Right lobe of liver (tissue), 6 donors: Measurements from ENCODE around the gene ZFHX2. TPM values are rescaled to one million over a fixed set of nuclear protein-coding genes. Genes with fewer than 3 reads are reported as not detected.

Experiments used
- ATAC-seq, 4 donors: fragments of 200-7000 bp; cut with Tn5 transposase; one replicate each; pipeline ENCODE4 v1.9.1; 2020; ENCODE audit warnings: mild to moderate bottlenecking in 4 of 4, moderate library complexity in 4 of 4
- DNase-seq, 3 donors: peaks; one replicate each; pipeline ENCODE4 v3.0.0-alpha.2; 2020
- H3K27ac ChIP-seq, 3 donors: fragments of 200-600 bp; one replicate each; pipeline ENCODE4 v1.8.0; 2022
- H3K27me3 ChIP-seq, 2 donors: fragments of 200-600 bp; one replicate each; pipeline ENCODE4 v1.8.0; 2022
- H3K36me3 ChIP-seq, 4 donors: fragments of 200-600 bp; sonication (generic) in 1 of 4; one replicate each; pipeline versions ENCODE4 v1.5.1 to v1.8.0; 2017 to 2022; ENCODE audit warnings: control low read depth in 1 of 4
- H3K4me1 ChIP-seq, 4 donors: fragments of 200-600 bp; sonication (generic) in 1 of 4; one replicate each; pipeline versions ENCODE4 v1.5.1 to v1.8.0; 2017 to 2022; ENCODE audit warnings: control low read depth in 1 of 4
- H3K4me3 ChIP-seq, 3 donors: fragments of 200-600 bp; one replicate each; pipeline ENCODE4 v1.8.0; 2022
- H3K9me3 ChIP-seq, 4 donors: fragments of 200-600 bp; sonication (generic) in 1 of 4; one replicate each; pipeline versions ENCODE4 v1.5.1 to v1.8.0; 2017 to 2022; ENCODE audit warnings: control low read depth in 1 of 4
- CTCF ChIP-seq, 4 donors: fragments of 200-600 bp in 3 of 4; fragments of 450-650 bp in 1 of 4; IDR thresholded peaks; one replicate each; pipeline versions ENCODE4 v1.5.1 to v1.8.0; 2016 to 2022; ENCODE audit warnings: antibody characterized with exemption in 4 of 4, mild to moderate bottlenecking in 2 of 4
- POLR2A ChIP-seq: fragments of 450-650 bp; IDR thresholded peaks from one replicate; pipeline ENCODE4 v1.6.1; 2017; ENCODE audit warnings: antibody characterized with exemption, mild to moderate bottlenecking
- WGBS: methylation state at CpG from one replicate; pipeline ENCODE4 v1.1.6; 2018; ENCODE audit warnings: low coverage, low lambda C conversion rate; ENCODE audit not compliant: insufficient coverage; ENCODE audit errors: missing lambda C conversion rate; 5-methylcytosine and 5-hydroxymethylcytosine counted together
- intact Hi-C, 2 donors: fragments of 100-400 bp; cut with DNase I; formaldehyde crosslinking; loops; one replicate each; pipeline versions ENCODE4 v1.11.2 to v1.14.1; 2022
- total RNA-seq, 6 experiments: library from RNA; depleted of rRNA in 2 of 6; stranded (reverse); fragments of >200 nt in 2 of 6; fragmentation: NEBNext Ultra II Directional in 3 of 6; extraction: Animal tissue kit (Norgen Biotek cat#: 25700) in 3 of 6; gene quantifications; one replicate each; pipeline versions ENCODE4 v1.1.0 to v1.2.4, GENCODE V29; 2016 to 2023
- donor health status: DM: no; HTN: yes; CAD: no.
- donor health status: DM: no; HTN: no; CAD: no.
- donor health status: DM: no; HTN: no; CAD: no.
- donor health status: DM: no; HTN: yes; CAD: no.
- donor health status: DM: no; HTN: yes; CAD: no.

Gene ZFHX2
- total RNA-seq, 6 experiments from 2014 or later = 0.33 to 0.83 (median 0.47) TPM

DNA sequence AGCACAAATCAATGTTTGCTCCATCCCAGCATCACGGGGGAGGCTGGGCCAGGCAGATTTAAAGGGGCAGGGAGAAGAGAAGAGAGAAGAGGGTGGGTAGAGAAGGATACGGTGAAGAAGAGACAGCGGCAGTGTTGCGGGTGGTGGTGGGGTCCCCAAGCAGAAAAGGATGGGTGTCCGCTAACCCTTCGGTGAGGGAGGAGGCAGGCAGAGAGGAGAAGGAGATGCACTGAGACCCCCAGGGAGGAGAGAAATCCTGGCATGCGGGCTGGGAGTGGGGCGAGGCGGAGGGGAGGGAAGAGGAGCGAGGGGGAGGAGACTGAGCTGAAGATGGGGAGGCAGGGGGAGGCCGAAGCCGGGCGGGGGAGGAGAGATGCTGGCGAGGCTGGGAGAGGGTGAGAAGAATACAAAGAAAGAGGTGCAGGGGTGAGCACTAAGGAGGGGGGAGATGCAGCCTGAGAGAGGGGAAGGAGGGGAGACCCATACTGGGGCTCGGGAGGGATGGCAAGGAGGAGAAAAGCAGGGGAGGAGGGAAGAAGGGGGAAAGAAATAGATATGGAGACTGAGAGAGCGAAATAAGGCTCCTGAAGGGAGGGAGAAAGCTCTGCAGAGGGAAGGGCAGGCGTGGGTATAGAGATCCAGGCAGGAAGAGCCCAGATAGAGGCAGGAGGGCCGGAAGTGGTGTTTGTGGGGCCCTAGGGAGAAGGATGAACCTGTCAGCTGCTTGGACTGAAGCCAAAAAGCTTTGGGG lies 27.2 kb upstream of the ZFHX2 start, which contains the start of gene JPH4:
TSS of gene JPH4 (minus strand) at position 231 of the 751 bp plus-strand sequence. CDS start 1,337 bp downstream, outside the sequence.
- H3K36me3 ChIP-seq = no peaks in the 10 kb centered on the region
- H3K4me3 ChIP-seq = no peak within 1 kb of the TSS
- H3K4me1 ChIP-seq = peaks cover 0 to 4% (median 0%) of the 10 kb centered on the region in 4 donors
- intact Hi-C loops = no loop called here
- DNase-seq (no peak), ATAC-seq (no peak)
- H3K9me3 ChIP-seq = no peaks in the 10 kb centered on the region
- TF ChIP-seq POLR2A (no peak), CTCF (IDR thresholded peaks at IDR 0.05) (no peak)
- no peak within 1 kb of the TSS for H3K27ac ChIP-seq
- 13% methylated on average over 18 of the region's 18 CpGs for WGBS
- H3K27me3 ChIP-seq = peaks cover 0 to 19% of the 10 kb centered on the region in 2 donors

- WGBS = 3% methylated on average over 21 of the region's 24 CpGs
- Histone ChIP-seq H3K4me3 (no peak overlapping the region), H3K36me3 (no peaks in the 10 kb centered on the region), H3K4me1 (peaks cover 0 to 4% (median 0%) of the 10 kb centered on the region in 4 donors), H3K9me3 (no peaks in the 10 kb centered on the region), H3K27ac (no peak overlapping the region), H3K27me3 (peaks cover 0 to 19% of the 10 kb centered on the region in 2 donors)
- DNase-seq (no peak), ATAC-seq (no peak)
- no peak for TF ChIP-seq POLR2A
- TF ChIP-seq CTCF (IDR thresholded peaks at IDR 0.05) = no peak
- intact Hi-C loops = no loop called here
Measured at GRCh38 chr14:23577710-23578392, 26.3 kb upstream of the ZFHX2 start.

DNA sequence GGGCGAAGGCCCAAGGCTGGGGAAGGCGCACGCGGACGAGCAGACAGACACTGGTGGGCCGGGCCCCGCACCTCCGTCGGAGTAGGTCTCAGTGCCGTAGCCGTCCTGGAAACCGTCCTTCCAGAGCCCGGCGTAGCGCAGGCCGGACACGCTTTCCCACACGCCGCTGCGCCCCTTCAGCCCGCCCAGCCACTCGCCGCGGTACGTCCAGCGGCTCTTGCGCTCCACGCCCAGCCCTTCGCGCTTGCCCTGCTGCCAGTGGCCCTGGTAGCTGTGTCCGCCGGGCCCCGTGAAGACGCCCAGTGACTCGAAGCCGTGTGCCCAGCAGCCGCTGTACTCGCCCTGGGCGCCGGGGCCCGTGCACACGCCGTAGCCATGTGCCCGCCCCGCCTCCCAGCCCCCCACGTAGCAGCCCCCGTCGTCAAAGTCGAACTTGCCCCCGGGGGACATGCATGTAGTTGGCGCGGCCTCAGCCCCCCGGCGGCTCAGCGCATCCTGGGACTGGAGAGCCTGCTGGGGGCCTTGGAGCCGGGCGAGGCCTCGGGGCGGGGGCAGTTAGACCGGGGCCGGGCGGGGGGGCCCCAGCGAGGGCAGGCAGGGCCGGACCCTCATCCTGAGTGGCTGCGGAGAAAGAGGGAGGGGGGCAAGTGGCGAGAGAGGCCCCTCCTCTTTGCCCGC lies 25.6 kb upstream of the ZFHX2 start:
- DNase-seq (no peak), ATAC-seq (peak; percentile 18 to 61 (median 36))
- no peaks in the 10 kb centered on the region for H3K9me3 ChIP-seq
- peaks cover 0 to 4% (median 0%) of the 10 kb centered on the region in 4 donors for H3K4me1 ChIP-seq
- whole genome bisulfite sequencing = 5% methylated on average over 4 of the region's 67 CpGs
- TF ChIP-seq CTCF (IDR thresholded peaks at IDR 0.05) (no peak), POLR2A (no peak)
- intact Hi-C loops = no loop called here
- H3K27ac ChIP-seq = no peak overlapping the region
- H3K27me3 ChIP-seq = peaks cover 0 to 19% of the 10 kb centered on the region in 2 donors
- H3K36me3 ChIP-seq = no peaks in the 10 kb centered on the region
- H3K4me3 ChIP-seq = no peak overlapping the region

DNA sequence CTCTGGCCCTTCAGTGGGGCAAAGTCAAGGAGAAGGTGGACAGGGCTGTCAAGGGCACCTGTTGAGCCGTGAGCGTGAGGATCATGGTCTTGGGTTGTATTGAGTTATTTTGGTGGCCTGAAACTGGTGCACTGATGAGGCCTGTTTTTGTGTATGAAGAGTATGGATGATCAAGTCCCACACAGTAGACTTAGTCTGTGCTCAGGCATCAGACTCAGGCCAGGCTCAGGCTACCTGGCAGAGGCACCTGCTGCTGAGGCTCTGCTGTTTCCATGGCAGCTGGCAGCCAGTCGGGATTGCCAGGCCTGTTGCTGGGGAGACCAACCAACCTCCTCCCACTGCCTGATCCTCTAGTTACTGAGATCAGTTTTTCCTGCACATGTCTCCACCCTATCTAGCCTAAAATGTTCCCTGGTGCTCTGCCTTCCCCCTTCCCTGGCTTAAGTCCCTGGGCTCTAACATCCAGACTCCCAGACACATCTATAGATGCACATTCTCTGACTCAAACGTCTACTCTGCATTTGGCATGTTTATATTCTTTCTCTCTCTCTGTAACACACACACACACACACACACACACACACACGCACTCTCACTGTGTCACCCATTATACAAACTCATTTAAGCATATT lies 21.9 kb upstream of the ZFHX2 start:
- no peak overlapping the region for H3K27ac ChIP-seq
- no peaks in the 10 kb centered on the region for H3K9me3 ChIP-seq
- H3K4me3 ChIP-seq = no peak overlapping the region
- no peaks in the 10 kb centered on the region for H3K36me3 ChIP-seq
- TF ChIP-seq POLR2A = no peak
- ATAC-seq = no peak
- H3K4me1 ChIP-seq = peaks cover 0 to 4% (median 0%) of the 10 kb centered on the region in 4 donors
- 67% methylated on average over 4 of the region's 5 CpGs for WGBS
- peaks cover 0 to 19% of the 10 kb centered on the region in 2 donors for H3K27me3 ChIP-seq
- DNase-seq = no peak
- intact Hi-C loops = no loop called here
